HL-60 (cell line): ENCODE measurements around the gene CERT1.

Source experiments
- DNase-seq, 2 experiments: peaks; one replicate each; pipeline ENCODE4 v3.0.0-alpha.2; 2010 to 2020; ENCODE audit warnings: low read depth in 1 of 2, low spot score in 1 of 2
- H3K27ac ChIP-seq: fragments of 250-450 bp; sonication (Bioruptor Pico); replicated peaks from 2 replicates; pipeline ENCODE4 v1.5.1; 2020; ENCODE audit warnings: mild to moderate bottlenecking, moderate library complexity
- H3K27me3 ChIP-seq: fragments of 250-450 bp; sonication (Bioruptor Pico); 2 replicates; pipeline ENCODE4 v1.5.1; 2021; ENCODE audit warnings: mild to moderate bottlenecking, moderate library complexity; ENCODE audit not compliant: insufficient read depth, poor library complexity, severe bottlenecking
- H3K4me3 ChIP-seq: replicated peaks from 2 replicates; pipeline ENCODE4 v1.5.1; 2011; ENCODE audit warnings: mild to moderate bottlenecking, control low read depth, low read length; ENCODE audit not compliant: insufficient read depth
- GABPA ChIP-seq: IDR thresholded peaks from 2 replicates; pipeline ENCODE4 v1.6.1; 2012; ENCODE audit warnings: low read depth
- POLR2AphosphoS5 ChIP-seq: IDR thresholded peaks from 2 replicates; pipeline ENCODE4 v1.6.1; 2012; ENCODE audit warnings: low read depth
- SPI1 ChIP-seq: IDR thresholded peaks from 2 replicates; pipeline ENCODE4 v1.6.1; 2012; ENCODE audit warnings: low read depth, mild to moderate bottlenecking, borderline replicate concordance
- TF ChIP-seq, protein P1 (sequence below): IDR thresholded peaks from 2 replicates; pipeline ENCODE4 v1.6.1; 2012; ENCODE audit warnings: low read depth; ENCODE audit not compliant: insufficient replicate concordance
- TF ChIP-seq, protein P2 (sequence below): IDR thresholded peaks from one replicate; pipeline ENCODE4 v1.5.1; 2011; ENCODE audit warnings: low read length, control low read depth, inconsistent platforms; ENCODE audit not compliant: insufficient read depth

Gene CERT1

DNA sequence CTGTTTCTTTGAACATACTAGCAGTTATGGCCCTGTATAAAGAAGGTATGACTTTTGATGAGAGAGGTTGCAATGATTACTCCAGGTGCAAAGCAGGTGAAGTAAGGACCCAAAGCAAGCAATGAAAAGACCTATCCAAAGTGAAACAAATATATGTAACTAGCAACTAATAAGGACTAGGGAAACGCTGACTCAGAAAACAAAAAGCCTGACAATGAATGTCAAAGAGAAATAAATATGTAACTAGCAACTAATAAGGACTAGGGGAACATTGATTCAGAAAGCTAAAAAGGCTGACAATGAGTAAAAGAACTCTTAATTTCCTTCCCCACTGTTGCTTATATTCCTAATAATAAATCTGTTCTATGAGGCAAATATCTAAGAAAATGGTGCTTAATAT is 131.3 kb downstream of the CERT1 start:
- TF ChIP-seq GABPA (no peak), SPI1 (no peak), POLR2AphosphoS5 (no peak)
- TF ChIP-seq, protein P1, sequence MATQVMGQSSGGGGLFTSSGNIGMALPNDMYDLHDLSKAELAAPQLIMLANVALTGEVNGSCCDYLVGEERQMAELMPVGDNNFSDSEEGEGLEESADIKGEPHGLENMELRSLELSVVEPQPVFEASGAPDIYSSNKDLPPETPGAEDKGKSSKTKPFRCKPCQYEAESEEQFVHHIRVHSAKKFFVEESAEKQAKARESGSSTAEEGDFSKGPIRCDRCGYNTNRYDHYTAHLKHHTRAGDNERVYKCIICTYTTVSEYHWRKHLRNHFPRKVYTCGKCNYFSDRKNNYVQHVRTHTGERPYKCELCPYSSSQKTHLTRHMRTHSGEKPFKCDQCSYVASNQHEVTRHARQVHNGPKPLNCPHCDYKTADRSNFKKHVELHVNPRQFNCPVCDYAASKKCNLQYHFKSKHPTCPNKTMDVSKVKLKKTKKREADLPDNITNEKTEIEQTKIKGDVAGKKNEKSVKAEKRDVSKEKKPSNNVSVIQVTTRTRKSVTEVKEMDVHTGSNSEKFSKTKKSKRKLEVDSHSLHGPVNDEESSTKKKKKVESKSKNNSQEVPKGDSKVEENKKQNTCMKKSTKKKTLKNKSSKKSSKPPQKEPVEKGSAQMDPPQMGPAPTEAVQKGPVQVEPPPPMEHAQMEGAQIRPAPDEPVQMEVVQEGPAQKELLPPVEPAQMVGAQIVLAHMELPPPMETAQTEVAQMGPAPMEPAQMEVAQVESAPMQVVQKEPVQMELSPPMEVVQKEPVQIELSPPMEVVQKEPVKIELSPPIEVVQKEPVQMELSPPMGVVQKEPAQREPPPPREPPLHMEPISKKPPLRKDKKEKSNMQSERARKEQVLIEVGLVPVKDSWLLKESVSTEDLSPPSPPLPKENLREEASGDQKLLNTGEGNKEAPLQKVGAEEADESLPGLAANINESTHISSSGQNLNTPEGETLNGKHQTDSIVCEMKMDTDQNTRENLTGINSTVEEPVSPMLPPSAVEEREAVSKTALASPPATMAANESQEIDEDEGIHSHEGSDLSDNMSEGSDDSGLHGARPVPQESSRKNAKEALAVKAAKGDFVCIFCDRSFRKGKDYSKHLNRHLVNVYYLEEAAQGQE, result no peak
- TF ChIP-seq, protein P2, sequence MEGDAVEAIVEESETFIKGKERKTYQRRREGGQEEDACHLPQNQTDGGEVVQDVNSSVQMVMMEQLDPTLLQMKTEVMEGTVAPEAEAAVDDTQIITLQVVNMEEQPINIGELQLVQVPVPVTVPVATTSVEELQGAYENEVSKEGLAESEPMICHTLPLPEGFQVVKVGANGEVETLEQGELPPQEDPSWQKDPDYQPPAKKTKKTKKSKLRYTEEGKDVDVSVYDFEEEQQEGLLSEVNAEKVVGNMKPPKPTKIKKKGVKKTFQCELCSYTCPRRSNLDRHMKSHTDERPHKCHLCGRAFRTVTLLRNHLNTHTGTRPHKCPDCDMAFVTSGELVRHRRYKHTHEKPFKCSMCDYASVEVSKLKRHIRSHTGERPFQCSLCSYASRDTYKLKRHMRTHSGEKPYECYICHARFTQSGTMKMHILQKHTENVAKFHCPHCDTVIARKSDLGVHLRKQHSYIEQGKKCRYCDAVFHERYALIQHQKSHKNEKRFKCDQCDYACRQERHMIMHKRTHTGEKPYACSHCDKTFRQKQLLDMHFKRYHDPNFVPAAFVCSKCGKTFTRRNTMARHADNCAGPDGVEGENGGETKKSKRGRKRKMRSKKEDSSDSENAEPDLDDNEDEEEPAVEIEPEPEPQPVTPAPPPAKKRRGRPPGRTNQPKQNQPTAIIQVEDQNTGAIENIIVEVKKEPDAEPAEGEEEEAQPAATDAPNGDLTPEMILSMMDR, result no peak
- Histone ChIP-seq H3K27me3 (no peaks in the 10 kb centered on the region), H3K4me3 (no peak overlapping the region), H3K27ac (no peak overlapping the region)
- DNase-seq, result no peak

DNA sequence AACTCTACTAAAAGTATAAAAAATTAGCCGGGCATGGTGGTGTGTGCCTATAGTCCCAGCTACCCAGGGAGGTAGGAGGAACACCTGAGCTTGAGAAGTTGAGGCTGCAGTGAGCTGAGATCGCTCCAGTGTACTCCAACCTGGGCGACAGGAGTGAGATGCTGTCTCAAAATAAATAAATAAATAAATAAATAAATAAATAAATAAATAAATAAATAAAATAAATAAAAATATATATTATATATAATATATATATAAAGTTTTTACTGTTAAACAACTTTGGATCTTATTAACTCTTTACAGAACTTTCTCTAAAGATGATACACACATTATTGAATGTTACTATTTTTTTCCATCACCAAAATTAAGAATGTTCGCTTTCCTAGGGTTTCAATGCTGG is 136.0 kb downstream of the CERT1 start:
- no peak for TF ChIP-seq SPI1
- TF ChIP-seq, protein P2, result no peak
- TF ChIP-seq, protein P1, result no peak
- no peak for TF ChIP-seq POLR2AphosphoS5
- no peak for TF ChIP-seq GABPA
- Histone ChIP-seq H3K4me3 (no peak overlapping the region), H3K27ac (no peak overlapping the region), H3K27me3 (no peaks in the 10 kb centered on the region)
- DNase-seq, result no peak

DNA sequence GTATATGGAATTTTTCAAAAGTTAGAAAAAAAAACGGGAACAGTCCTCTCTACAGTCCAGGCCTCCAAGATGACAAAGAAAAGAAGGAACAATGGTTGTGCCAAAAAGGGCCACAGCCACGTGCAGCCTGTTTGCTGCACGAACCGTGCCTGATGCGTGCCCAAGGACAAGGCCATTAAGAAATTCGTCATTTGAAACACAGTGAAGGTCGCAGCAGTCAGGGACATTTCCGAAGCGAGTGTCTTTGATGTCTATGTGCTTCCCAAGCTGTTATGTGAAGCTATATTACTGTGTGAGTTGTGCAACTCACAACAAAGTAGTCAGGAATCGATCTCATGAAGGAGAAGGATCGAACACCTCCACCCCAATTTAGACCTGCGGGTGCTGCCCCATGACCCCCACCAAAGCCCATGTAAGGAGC is 137.0 kb downstream of the CERT1 start:
- Histone ChIP-seq H3K27ac (no peak overlapping the region), H3K27me3 (no peaks in the 10 kb centered on the region), H3K4me3 (no peak overlapping the region)
- TF ChIP-seq, protein P1, result no peak
- TF ChIP-seq, protein P2, result no peak
- TF ChIP-seq GABPA (no peak), SPI1 (no peak), POLR2AphosphoS5 (no peak)
- DNase-seq, result no peak
